Testis (tissue), 2 donors: ENCODE measurements around the gene TEX28.
"Not testable (repeated sequence)": the region's sequence is repeated elsewhere in the genome, so short reads cannot be mapped to it uniquely, and the experiment has no call there.

Experiments
- CTCF ChIP-seq, 3 experiments: fragments of 450-650 bp in 2 of 3; fragments of 200-600 bp in 1 of 3; sonication (generic) in 1 of 3; IDR thresholded peaks; one replicate each; pipeline ENCODE4 v1.5.1; 2016 to 2019; ENCODE audit warnings: antibody characterized with exemption in 3 of 3, mild to moderate bottlenecking in 2 of 3, moderate library complexity in 1 of 3
- POLR2A ChIP-seq: fragments of 450-650 bp; IDR thresholded peaks from one replicate; pipeline ENCODE4 v1.6.1; 2017; ENCODE audit warnings: antibody characterized with exemption, mild to moderate bottlenecking, moderate library complexity

GRCh38 chrX:154341399-154342298 is 46.7 kb upstream of the TEX28 start:
- TF ChIP-seq CTCF (IDR thresholded peaks at IDR 0.05); POLR2A: not testable (repeated sequence)
